Measurements from ENCODE around the gene AFAP1L2. TPM values are rescaled to one million over a fixed set of nuclear protein-coding genes. Genes with fewer than 3 reads are reported as not detected.

Gene AFAP1L2
- total and polyA plus RNA-seq, 5 experiments from 2014 or later: 1.3 to 2.3 (median 1.8) TPM

- Mint-ChIP-seq H3K27ac (no peak overlapping the region), H3K36me3 (no peaks in the 10 kb centered on the region)
Measured at GRCh38 chr10:114279901-114280644, 124.2 kb downstream of the AFAP1L2 start.

DNA sequence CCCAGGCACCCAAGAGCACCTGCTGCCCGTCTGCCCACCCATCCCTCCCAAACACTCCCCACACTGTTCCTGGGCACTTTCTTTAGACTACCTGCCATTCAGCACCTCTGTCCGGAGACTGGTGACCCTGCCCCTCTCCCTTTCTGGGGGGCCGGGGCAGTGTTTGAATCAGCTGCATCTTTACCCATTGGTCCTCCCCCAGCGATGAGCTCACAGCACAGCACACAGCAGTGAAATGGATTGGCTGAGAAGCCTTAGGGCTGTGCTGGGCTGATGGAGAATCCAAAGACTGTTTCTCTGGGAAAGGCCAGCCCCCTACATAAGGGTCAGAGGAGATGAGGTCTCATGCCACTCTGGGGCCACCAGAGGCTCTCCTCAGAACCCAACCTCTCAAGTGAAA, 125.0 kb downstream of the AFAP1L2 start:
- Mint-ChIP-seq H3K27ac (no peak overlapping the region), H3K4me1 (no peaks in the 10 kb centered on the region)
- POLR2A ChIA-PET: no interaction called here

More at GRCh38 chr10:114279901-114280644, 124.2 kb downstream of the AFAP1L2 start:
- H3K9me3 Mint-ChIP-seq: no peaks in the 10 kb centered on the region
- H3K27me3 Mint-ChIP-seq: peaks cover 0 to 17% (median 11%) of the 10 kb centered on the region in 5 donors
- ATAC-seq (no peak), DNase-seq (no peak)
- no peak overlapping the region for H3K4me3 Mint-ChIP-seq
- POLR2A ChIA-PET: no interaction called here
- H3K4me1 Mint-ChIP-seq: no peaks in the 10 kb centered on the region

DNA sequence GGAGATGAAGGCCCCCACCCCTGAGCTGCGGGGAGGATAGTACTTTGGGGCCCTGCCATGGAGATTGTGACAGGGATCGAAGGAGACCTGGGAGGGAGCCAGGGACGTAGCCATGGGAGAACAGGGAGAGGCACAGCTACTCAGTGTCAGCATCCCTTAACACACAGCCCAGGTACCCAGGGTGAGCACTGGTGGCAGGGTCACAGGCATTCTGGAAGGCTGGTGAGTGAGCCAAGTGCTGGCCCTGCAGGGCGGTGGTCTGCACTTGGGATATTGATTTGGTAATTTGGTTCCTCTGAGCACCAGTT, 125.5 kb downstream of the AFAP1L2 start:
- peak overlapping the region in 1 of 10 donors; percentile 42 for H3K27ac Mint-ChIP-seq
- no peaks in the 10 kb centered on the region for H3K36me3 Mint-ChIP-seq
- ATAC-seq (no peak), DNase-seq (no peak)
- POLR2A ChIA-PET: no interaction called here
- no peak overlapping the region for H3K4me3 Mint-ChIP-seq
- H3K27me3 Mint-ChIP-seq: peaks cover 1 to 21% (median 16%) of the 10 kb centered on the region in 5 donors
- no peaks in the 10 kb centered on the region for H3K9me3 Mint-ChIP-seq
- no peaks in the 10 kb centered on the region for H3K4me1 Mint-ChIP-seq

More for the DNA sequence above, 125.0 kb downstream of the AFAP1L2 start:
- Mint-ChIP-seq H3K9me3 (no peaks in the 10 kb centered on the region), H3K36me3 (no peaks in the 10 kb centered on the region), H3K27me3 (peaks cover 1 to 17% (median 13%) of the 10 kb centered on the region in 5 donors), H3K4me3 (no peak overlapping the region)
- DNase-seq: no peak
- no peak for ATAC-seq

GRCh38 chr10:114278140-114278883, 126.0 kb downstream of the AFAP1L2 start:
- H3K4me1 Mint-ChIP-seq: no peaks in the 10 kb centered on the region
- H3K4me3 Mint-ChIP-seq: no peak overlapping the region
- peaks cover 1 to 26% (median 16%) of the 10 kb centered on the region in 5 donors for H3K27me3 Mint-ChIP-seq
- POLR2A ChIA-PET: no interaction called here
- ATAC-seq (no peak), DNase-seq (no peak)
- no peaks in the 10 kb centered on the region for H3K9me3 Mint-ChIP-seq
- no peak overlapping the region for H3K27ac Mint-ChIP-seq
- no peaks in the 10 kb centered on the region for H3K36me3 Mint-ChIP-seq

GRCh38 chr10:114276671-114277070, 127.6 kb downstream of the AFAP1L2 start:
- H3K4me1 Mint-ChIP-seq: no peaks in the 10 kb centered on the region
- no peak for ATAC-seq
- DNase-seq: no peak
- no peak overlapping the region for H3K4me3 Mint-ChIP-seq
- POLR2A ChIA-PET: no interaction called here
- no peaks in the 10 kb centered on the region for H3K9me3 Mint-ChIP-seq
- no peak overlapping the region for H3K27ac Mint-ChIP-seq
- H3K27me3 Mint-ChIP-seq: peaks cover 0 to 27% (median 18%) of the 10 kb centered on the region in 5 donors
- no peaks in the 10 kb centered on the region for H3K36me3 Mint-ChIP-seq

DNA sequence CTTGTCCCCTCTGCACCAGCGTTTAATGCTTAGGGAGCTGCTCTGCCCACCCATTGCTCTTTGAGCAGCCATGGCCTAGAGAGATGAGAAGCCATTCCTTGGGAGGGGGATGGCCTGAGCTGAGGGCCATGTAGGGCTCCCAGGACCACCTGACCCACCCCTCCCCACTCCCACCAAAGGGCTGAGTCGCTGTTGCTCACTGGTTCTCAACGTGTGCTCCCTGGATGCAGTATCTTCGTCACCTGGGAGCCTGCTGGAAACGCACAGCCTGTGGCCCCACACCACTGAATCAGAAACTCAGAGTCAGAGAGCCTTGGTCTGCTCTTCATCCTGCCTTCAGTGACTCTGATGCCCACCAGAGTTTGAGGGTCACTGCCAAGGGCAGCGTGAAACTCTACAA, 128.2 kb downstream of the AFAP1L2 start:
- no peak for DNase-seq
- Mint-ChIP-seq H3K27ac (no peak overlapping the region), H3K4me3 (no peak overlapping the region), H3K9me3 (no peaks in the 10 kb centered on the region), H3K4me1 (no peaks in the 10 kb centered on the region), H3K36me3 (no peaks in the 10 kb centered on the region), H3K27me3 (peaks cover 1 to 27% (median 17%) of the 10 kb centered on the region in 5 donors)
- POLR2A ChIA-PET: no interaction called here
- no peak for ATAC-seq

DNA sequence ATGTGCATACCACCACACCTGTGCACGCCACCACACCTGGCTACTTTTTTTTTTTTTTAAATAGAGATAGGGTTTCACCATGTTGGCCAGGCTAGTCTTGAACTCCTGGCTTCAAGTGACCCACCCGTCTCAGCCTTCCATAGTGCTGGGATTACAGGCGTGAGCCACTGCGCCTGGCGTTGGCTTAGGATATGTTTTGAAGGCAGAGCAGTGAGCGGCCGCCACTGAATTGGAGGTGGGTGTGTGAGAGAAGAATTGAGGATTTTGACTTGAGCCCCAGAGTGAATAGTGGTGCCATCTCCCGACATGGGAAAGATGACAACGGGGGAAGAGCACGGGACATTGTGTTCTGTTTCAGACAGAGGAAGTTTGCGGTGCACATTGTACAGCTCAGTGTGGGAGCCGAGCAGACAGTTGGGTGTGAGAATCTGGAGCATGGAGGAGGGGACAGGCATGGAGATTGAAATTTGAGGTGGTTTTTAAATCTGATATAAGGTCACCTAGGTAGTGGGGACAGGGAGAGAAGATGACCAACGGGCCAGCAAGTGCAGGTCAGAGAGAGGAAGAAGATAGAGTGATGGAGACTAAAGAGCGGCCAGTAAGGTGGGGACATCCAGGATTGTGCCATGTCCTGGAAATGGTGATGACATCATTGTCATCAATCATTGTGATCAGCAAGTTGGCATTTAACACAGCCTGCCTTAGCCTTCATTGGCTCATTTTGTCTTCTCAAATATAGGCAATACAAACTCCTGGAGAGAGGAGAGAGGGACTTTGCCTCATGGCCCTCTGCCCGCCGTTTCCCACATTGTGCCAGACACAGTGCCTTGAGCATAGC, 129.5 kb downstream of the AFAP1L2 start:
- peak overlapping the region in 1 of 10 donors; percentile 66 for H3K27ac Mint-ChIP-seq
- POLR2A ChIA-PET: no interaction called here
- H3K4me3 Mint-ChIP-seq: no peak overlapping the region

DNA sequence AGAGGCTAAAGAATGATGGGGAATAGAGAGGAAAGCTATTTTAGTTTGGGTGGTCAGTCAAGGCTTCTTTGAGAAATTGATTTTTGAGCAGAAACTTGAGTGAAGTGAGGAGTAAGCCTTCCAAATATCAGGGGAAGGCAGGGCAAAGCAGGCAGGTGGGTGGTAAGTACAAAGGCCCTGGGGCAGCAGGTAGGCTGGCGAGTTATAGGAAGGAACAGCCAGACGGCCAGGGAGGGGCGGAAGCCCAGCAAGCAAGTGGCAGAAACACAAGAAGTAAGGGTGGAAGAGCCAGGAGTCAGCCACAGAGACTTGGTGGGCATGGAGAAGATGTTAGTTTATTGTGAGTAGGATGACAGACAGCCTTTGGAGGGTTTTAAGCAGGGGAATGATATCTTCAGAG, 130.4 kb downstream of the AFAP1L2 start:
- H3K9me3 Mint-ChIP-seq: no peaks in the 10 kb centered on the region
- peaks cover 1 to 27% (median 16%) of the 10 kb centered on the region in 5 donors for H3K27me3 Mint-ChIP-seq
- H3K27ac Mint-ChIP-seq: no peak overlapping the region
- no peak overlapping the region for H3K4me3 Mint-ChIP-seq
- ATAC-seq (no peak), DNase-seq (no peak)
- POLR2A ChIA-PET: no interaction called here
- no peaks in the 10 kb centered on the region for H3K4me1 Mint-ChIP-seq
- H3K36me3 Mint-ChIP-seq: no peaks in the 10 kb centered on the region

More for the DNA sequence above, 129.5 kb downstream of the AFAP1L2 start:
- Mint-ChIP-seq H3K36me3 (no peaks in the 10 kb centered on the region), H3K4me1 (no peaks in the 10 kb centered on the region), H3K27me3 (peaks cover 1 to 27% (median 16%) of the 10 kb centered on the region in 5 donors), H3K9me3 (no peaks in the 10 kb centered on the region)
- ATAC-seq (no peak), DNase-seq (no peak)

GRCh38 chr10:114272696-114273095, 131.6 kb downstream of the AFAP1L2 start:
- no peak overlapping the region for H3K27ac Mint-ChIP-seq
- no peak for ATAC-seq
- POLR2A ChIA-PET: no interaction called here

GRCh38 chr10:114271779-114272167, 132.5 kb downstream of the AFAP1L2 start:
- Mint-ChIP-seq H3K9me3 (no peaks in the 10 kb centered on the region), H3K4me3 (no peak overlapping the region), H3K4me1 (no peaks in the 10 kb centered on the region), H3K36me3 (no peaks in the 10 kb centered on the region), H3K27me3 (peaks cover 1 to 10% (median 7%) of the 10 kb centered on the region in 5 donors), H3K27ac (no peak overlapping the region)
- POLR2A ChIA-PET: no interaction called here
- no peak for DNase-seq
- ATAC-seq: no peak

More at GRCh38 chr10:114272696-114273095, 131.6 kb downstream of the AFAP1L2 start:
- Mint-ChIP-seq H3K27me3 (peaks cover 1 to 16% (median 11%) of the 10 kb centered on the region in 5 donors), H3K4me1 (no peaks in the 10 kb centered on the region), H3K36me3 (no peaks in the 10 kb centered on the region), H3K4me3 (no peak overlapping the region), H3K9me3 (no peaks in the 10 kb centered on the region)
- no peak for DNase-seq

GRCh38 chr10:114271075-114271778, 133.1 kb downstream of the AFAP1L2 start:
- Mint-ChIP-seq H3K27me3 (peaks cover 1 to 10% (median 7%) of the 10 kb centered on the region in 5 donors), H3K4me1 (no peaks in the 10 kb centered on the region), H3K4me3 (no peak overlapping the region), H3K27ac (no peak overlapping the region), H3K9me3 (no peaks in the 10 kb centered on the region), H3K36me3 (no peaks in the 10 kb centered on the region)
- POLR2A ChIA-PET: no interaction called here
- DNase-seq (no peak), ATAC-seq (no peak)

GRCh38 chr10:114266521-114266920, 137.8 kb downstream of the AFAP1L2 start:
- Mint-ChIP-seq H3K36me3 (no peaks in the 10 kb centered on the region), H3K4me3 (no peak overlapping the region), H3K27me3 (peaks cover 0 to 4% (median 1%) of the 10 kb centered on the region in 5 donors), H3K9me3 (no peaks in the 10 kb centered on the region), H3K4me1 (no peaks in the 10 kb centered on the region), H3K27ac (no peak overlapping the region)
- DNase-seq (no peak), ATAC-seq (no peak)
- POLR2A ChIA-PET: interaction anchor here (0.6 kb wide), 1 partner anchor 11 kb away, joined by 4 read pairs; no protein-coding TSS in a partner anchor

Measured in naive thymus-derived CD8-positive, alpha-beta T cell (primary cell).